ENCODE data around the gene CACNA1B. TPM values are rescaled to one million over a fixed set of nuclear protein-coding genes. Genes with fewer than 3 reads are reported as not detected.

CACNA1B gene
- total and polyA plus RNA-seq, 4 donors, result 0.01 to 0.20 (median 0.09) TPM; not detected in 1

DNA sequence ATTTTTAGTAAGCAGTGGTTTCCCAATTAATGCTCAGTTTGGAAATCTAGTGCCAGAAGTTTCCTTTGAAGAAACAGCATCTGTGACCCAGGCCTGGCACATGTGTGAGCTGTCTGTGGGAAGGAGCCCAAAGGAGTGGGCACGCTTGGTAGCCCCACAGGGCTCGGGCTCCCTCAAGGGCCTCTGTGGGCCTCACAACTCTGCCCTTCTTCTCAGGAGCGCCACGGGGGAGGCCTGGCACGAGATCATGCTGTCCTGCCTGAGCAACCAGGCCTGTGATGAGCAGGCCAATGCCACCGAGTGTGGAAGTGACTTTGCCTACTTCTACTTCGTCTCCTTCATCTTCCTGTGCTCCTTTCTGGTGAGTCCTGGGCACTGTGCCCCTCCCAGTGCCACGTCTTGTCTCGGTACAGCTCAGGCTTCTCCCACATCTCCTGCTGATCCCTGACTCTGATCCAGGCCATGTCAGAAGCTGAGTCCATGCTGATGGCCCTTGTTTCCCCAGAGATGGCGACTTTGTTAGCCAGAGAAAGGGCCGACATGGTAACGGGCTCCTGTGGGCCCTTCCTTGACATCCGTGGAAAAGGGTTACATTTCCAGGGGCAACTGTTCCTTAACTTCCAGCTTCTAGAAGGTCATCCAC, 200.4 kb downstream of the CACNA1B start:
- no peak overlapping the region for H3K9ac ChIP-seq (ENCODE audit: insufficient read depth in 1 of 2, low read length in 2 of 2)
- no peaks in the 10 kb centered on the region for H3K27me3 ChIP-seq (ENCODE audit: control insufficient read depth in 3 of 3, insufficient read depth in 3 of 3, low read length in 2 of 3)
- TF ChIP-seq, protein P1, sequence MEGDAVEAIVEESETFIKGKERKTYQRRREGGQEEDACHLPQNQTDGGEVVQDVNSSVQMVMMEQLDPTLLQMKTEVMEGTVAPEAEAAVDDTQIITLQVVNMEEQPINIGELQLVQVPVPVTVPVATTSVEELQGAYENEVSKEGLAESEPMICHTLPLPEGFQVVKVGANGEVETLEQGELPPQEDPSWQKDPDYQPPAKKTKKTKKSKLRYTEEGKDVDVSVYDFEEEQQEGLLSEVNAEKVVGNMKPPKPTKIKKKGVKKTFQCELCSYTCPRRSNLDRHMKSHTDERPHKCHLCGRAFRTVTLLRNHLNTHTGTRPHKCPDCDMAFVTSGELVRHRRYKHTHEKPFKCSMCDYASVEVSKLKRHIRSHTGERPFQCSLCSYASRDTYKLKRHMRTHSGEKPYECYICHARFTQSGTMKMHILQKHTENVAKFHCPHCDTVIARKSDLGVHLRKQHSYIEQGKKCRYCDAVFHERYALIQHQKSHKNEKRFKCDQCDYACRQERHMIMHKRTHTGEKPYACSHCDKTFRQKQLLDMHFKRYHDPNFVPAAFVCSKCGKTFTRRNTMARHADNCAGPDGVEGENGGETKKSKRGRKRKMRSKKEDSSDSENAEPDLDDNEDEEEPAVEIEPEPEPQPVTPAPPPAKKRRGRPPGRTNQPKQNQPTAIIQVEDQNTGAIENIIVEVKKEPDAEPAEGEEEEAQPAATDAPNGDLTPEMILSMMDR (IDR thresholded peaks at IDR 0.05; ENCODE audit: control extremely low read depth, extremely low read depth), result no peak
- H3K27ac ChIP-seq (ENCODE audit: low read depth in 1 of 2, low read length in 1 of 2), result no peak overlapping the region
- H3K36me3 ChIP-seq (ENCODE audit: control insufficient read depth in 4 of 4, insufficient read depth in 4 of 4, low read length in 4 of 4), result no peaks in the 10 kb centered on the region
- no peak overlapping the region for H3K4me3 ChIP-seq
- H3K9me3 ChIP-seq (ENCODE audit: control insufficient read depth in 4 of 4, insufficient read depth in 3 of 4, low read length in 3 of 4), result peaks cover 0 to 2% (median 0%) of the 10 kb centered on the region in 4 donors
- 84 to 87% methylated on average over 13 of the region's 13 CpGs for WGBS, 2 donors
- H3K4me1 ChIP-seq (ENCODE audit: control insufficient read depth in 5 of 5, insufficient read depth in 5 of 5, low read length in 5 of 5), result no peaks in the 10 kb centered on the region
- ATAC-seq (ENCODE audit: insufficient read depth, low FRiP score) (no peak), DNase-seq (no peak)

DNA sequence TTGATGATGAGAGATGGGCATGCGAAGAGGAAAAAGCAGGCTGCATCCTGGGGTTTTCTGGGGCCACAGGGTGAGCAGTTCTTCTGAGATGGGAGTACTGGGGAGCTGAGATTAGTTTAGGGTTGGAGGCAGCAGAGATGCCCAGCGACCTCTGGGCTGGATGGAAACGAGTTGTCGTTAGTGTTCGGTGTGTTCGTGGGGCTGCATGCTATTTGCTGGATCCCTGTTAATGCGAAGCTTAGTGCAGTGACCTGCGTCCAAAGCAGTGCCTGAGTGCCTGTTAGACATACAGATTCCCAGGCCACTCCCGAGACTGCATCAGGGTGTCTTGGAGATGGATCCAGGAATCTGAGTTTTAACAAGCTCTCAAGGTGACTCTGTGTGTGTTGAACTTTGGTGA, 201.3 kb downstream of the CACNA1B start:
- ATAC-seq (ENCODE audit: insufficient read depth, low FRiP score) (no peak), DNase-seq (no peak)
- TF ChIP-seq, protein P1 (IDR thresholded peaks at IDR 0.05; ENCODE audit: control extremely low read depth, extremely low read depth), result no peak
- Histone ChIP-seq H3K27ac (ENCODE audit: low read depth in 1 of 2, low read length in 1 of 2) (no peak overlapping the region), H3K4me1 (ENCODE audit: control insufficient read depth in 5 of 5, insufficient read depth in 5 of 5, low read length in 5 of 5) (no peaks in the 10 kb centered on the region), H3K27me3 (ENCODE audit: control insufficient read depth in 3 of 3, insufficient read depth in 3 of 3, low read length in 2 of 3) (no peaks in the 10 kb centered on the region), H3K9ac (ENCODE audit: insufficient read depth in 1 of 2, low read length in 2 of 2) (no peak overlapping the region), H3K9me3 (ENCODE audit: control insufficient read depth in 4 of 4, insufficient read depth in 3 of 4, low read length in 3 of 4) (peaks cover 0 to 5% (median 0%) of the 10 kb centered on the region in 4 donors), H3K4me3 (no peak overlapping the region), H3K36me3 (ENCODE audit: control insufficient read depth in 4 of 4, insufficient read depth in 4 of 4, low read length in 4 of 4) (no peaks in the 10 kb centered on the region)
- WGBS, 2 donors, result 89 to 94% methylated on average over 9 of the region's 9 CpGs

DNA sequence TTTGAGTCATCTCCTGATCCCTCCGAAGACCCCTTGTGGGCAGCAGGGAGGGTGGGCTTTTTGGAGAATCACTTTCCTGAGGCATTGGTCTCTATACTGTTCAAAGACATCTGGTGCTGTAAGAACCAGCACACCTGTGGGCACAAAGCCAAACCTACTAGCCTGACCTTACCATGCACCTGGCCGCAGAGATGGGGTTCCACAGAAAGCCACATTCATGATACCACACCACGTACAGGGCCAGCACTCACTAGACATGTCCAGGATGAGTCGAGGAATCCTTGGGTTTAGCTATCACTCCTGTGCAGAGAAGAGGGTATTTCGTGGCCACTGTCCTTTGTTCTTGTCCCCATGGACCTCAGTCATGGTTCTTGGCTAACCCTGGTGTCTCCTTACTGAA, 203.4 kb downstream of the CACNA1B start:
- Histone ChIP-seq H3K9me3 (ENCODE audit: control insufficient read depth in 4 of 4, insufficient read depth in 3 of 4, low read length in 3 of 4) (peaks cover 0 to 8% (median 2%) of the 10 kb centered on the region in 4 donors), H3K27ac (ENCODE audit: low read depth in 1 of 2, low read length in 1 of 2) (no peak overlapping the region), H3K36me3 (ENCODE audit: control insufficient read depth in 4 of 4, insufficient read depth in 4 of 4, low read length in 4 of 4) (no peaks in the 10 kb centered on the region), H3K9ac (ENCODE audit: insufficient read depth in 1 of 2, low read length in 2 of 2) (no peak overlapping the region), H3K27me3 (ENCODE audit: control insufficient read depth in 3 of 3, insufficient read depth in 3 of 3, low read length in 2 of 3) (no peaks in the 10 kb centered on the region), H3K4me3 (no peak overlapping the region), H3K4me1 (ENCODE audit: control insufficient read depth in 5 of 5, insufficient read depth in 5 of 5, low read length in 5 of 5) (no peaks in the 10 kb centered on the region)
- TF ChIP-seq, protein P1 (IDR thresholded peaks at IDR 0.05; ENCODE audit: control extremely low read depth, extremely low read depth), result no peak
- ATAC-seq (ENCODE audit: insufficient read depth, low FRiP score) (no peak), DNase-seq (no peak)
- 81% methylated on average over 5 of the region's 5 CpGs for WGBS, 2 donors

Data from lung (tissue), 12 donors.